ENCODE results near the gene HECW1.
A peak's percentile ranks its signal among the peaks of the same experiment; 100 is the strongest.

HECW1 gene

GRCh38 chr7:43575506-43575905 lies 463.1 kb downstream of the HECW1 start:
- TF ChIP-seq, protein P1, sequence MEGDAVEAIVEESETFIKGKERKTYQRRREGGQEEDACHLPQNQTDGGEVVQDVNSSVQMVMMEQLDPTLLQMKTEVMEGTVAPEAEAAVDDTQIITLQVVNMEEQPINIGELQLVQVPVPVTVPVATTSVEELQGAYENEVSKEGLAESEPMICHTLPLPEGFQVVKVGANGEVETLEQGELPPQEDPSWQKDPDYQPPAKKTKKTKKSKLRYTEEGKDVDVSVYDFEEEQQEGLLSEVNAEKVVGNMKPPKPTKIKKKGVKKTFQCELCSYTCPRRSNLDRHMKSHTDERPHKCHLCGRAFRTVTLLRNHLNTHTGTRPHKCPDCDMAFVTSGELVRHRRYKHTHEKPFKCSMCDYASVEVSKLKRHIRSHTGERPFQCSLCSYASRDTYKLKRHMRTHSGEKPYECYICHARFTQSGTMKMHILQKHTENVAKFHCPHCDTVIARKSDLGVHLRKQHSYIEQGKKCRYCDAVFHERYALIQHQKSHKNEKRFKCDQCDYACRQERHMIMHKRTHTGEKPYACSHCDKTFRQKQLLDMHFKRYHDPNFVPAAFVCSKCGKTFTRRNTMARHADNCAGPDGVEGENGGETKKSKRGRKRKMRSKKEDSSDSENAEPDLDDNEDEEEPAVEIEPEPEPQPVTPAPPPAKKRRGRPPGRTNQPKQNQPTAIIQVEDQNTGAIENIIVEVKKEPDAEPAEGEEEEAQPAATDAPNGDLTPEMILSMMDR (conservative IDR thresholded peaks at IDR 0.05) = no peak
- H3K27ac ChIP-seq = no peak overlapping the region

DNA sequence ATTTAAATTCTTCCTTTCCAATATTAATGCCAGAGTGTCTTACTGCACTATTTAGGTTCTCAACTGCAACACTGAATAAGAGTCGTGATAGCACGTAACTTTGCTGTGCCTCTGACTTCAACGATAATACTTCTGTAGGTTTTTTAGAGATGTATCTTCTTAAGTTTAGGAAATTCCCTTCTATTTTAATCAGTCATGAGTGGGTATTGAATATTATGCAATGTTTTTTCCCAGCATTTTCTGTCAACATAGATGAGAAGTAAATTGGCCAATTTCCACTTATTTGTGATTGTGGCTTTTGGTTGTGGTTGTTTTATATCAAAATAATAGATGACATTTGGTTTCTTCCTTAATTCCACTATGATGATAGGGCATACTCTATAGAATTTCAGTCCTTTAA lies 463.8 kb downstream of the HECW1 start:
- TF ChIP-seq, protein P1 (conservative IDR thresholded peaks at IDR 0.05) = no peak
- H3K27ac ChIP-seq = no peak overlapping the region

DNA sequence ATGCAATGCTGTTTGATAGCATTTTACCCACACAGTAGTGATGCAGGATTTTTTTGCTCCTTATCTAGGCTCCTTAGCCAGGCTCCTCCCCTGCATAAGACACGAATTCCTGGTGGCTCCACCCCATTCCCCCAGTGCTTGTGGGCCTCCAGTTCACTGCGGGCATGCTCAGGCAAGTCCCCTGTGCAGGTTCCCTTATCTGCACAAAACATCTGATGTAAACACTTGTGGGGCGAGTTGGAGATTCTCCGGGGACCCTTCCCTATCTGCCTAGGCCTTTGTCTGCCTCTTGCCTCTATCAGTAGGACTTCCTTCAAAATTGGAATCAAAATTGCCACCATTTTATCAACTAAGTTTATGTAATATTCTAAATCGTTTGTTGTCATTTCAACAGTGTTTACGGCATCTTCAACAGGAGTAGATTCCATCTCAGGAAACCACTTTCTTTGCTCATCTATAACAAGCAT lies 465.1 kb downstream of the HECW1 start:
- no peak overlapping the region for H3K27ac ChIP-seq
- TF ChIP-seq, protein P1 (conservative IDR thresholded peaks at IDR 0.05) = no peak

- TF ChIP-seq, protein P1 (conservative IDR thresholded peaks at IDR 0.05) = peak; percentile 100
- H3K27ac ChIP-seq = peak within 1 kb of the TSS; percentile 79
Observed at GRCh38 chr7:43582503-43583423, 470.3 kb downstream of the HECW1 start, which contains the start of gene STK17A. STK17A (plus strand) TSS chr7:43583108; CDS start chr7:43583244, 136 bp downstream.

DNA sequence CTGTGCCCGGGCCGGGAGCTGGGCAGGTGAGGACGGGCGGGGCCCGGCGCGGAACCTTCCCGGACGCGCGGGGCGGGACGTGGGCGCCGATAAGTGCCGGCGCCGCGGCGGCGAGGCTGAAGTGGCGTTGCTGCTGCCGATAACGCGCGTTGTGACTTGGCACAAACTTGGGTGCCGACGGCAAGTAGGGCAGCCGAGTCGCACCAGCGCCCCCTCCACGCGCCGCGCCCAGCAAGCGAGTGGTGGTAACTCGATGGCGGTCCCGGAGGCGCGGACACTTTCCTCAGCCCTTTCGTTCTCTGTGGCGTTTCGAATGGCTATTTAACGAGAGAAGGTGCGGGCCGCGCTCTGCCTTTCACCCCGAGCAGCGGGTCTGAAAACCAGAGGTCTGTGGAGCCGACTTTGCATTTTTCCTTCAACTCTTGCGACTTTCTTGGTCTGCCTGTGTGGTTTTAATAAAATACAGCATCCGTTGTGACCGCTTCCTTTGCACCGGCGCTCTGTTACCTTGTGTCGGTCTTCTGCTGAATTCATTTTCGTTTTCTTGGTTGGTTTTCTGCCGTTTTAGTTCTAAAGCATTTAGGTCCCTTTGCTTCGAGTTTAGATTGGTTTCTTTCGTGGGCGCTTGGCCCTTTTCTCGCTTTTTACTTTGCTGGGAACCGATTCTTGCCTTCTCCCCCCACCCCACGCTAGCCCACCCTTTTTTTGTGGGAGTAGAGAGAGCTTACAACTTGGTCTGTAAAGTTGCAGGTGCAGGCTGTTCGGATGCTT lies 471.2 kb downstream of the HECW1 start:
- TF ChIP-seq, protein P1 (conservative IDR thresholded peaks at IDR 0.05) = no peak
- H3K27ac ChIP-seq = peak overlapping the region; percentile 79

GRCh38 chr7:43584195-43584586 lies 471.7 kb downstream of the HECW1 start:
- TF ChIP-seq, protein P1 (conservative IDR thresholded peaks at IDR 0.05) = no peak
- peak overlapping the region; percentile 79 for H3K27ac ChIP-seq

DNA sequence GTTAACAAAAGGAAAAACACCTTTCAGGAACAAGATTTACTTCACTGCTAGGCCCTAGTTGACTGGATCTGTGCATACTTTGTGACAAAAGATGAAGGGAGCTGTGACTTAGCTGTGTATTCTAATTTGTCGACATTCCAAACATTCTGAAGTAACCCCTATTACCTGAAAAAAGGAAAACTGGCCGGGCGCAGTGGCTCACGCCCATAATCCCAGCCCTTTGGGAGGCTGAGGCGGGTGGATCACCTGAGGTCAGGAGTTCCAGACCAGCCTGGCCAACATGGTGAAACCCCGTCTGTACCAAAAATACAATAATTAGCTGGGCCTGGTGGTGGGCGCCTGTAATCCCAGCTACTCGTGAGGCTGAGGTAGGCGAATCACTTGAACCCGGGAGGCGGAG lies 472.3 kb downstream of the HECW1 start:
- peak overlapping the region; percentile 79 for H3K27ac ChIP-seq

Measured in VCaP (cell line).